ENCODE results near the gene MLH3.

MLH3 gene

DNA sequence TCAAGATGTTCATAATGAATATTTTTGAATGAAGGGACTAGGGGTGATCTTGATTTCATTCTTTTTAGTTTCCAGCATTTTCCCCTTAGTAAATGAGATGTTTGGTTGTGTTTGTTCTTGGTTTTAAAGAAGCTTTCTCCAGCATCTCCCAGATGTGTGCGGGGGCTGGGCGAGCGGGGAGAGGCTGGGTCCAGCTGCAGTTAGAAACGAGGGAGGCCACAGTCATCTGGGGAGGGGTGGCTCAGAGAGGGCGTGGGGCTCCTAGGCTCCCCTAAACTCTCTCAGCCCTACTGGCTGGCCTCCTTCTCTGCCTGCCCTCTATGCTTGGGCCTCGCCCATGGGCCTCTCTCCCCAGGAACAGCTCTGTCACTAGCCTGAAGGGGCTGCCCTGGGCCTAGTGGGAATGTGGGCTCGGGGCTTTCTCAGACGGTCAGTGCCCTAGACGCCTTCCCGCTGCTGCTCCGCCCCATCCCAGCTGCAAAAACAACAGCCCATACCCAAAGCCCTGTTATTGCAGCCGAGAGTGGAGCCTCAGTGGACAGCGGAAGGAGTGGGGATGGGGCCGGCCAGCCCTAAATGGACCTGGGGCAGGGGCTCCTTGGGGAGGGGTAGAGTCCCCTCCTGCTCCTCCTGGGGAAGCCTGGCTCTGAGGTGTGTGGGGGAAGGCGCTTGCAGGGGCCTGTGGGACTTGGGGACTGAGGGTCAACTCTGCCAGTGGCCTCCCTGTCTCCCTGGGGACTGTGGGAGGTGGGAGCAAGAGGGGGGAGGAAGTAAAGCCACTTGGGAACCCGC is 66.8 kb downstream of the MLH3 start:
- Histone ChIP-seq H3K4me2 (ENCODE audit: insufficient read depth, low read length) (no peak overlapping the region), H3K4me3 (ENCODE audit: low read depth in 1 of 2, low read length in 2 of 2) (no peak overlapping the region), H4K20me1 (ENCODE audit: insufficient read depth, low read length) (no peaks in the 10 kb centered on the region), H2AFZ (ENCODE audit: low read depth, low read length) (no peak overlapping the region), H3K9ac (ENCODE audit: low read depth, low read length) (no peak overlapping the region), H3K36me3 (ENCODE audit: insufficient read depth, low read length) (no peaks in the 10 kb centered on the region), H3K79me2 (ENCODE audit: insufficient read depth, low read length) (no peaks in the 10 kb centered on the region), H3K9me3 (ENCODE audit: insufficient read depth, low read length, severe bottlenecking) (no peaks in the 10 kb centered on the region), H3K4me1 (ENCODE audit: insufficient read depth, low read length) (no peaks in the 10 kb centered on the region), H3K27ac (ENCODE audit: low read length) (no peak overlapping the region), H3K27me3 (ENCODE audit: insufficient read depth, low read length, poor library complexity) (no peaks in the 10 kb centered on the region)
- TF ChIP-seq EZH2 (IDR thresholded peaks at IDR 0.05; ENCODE audit: borderline replicate concordance, low read depth, low read length, severe bottlenecking) = no peak
- TF ChIP-seq, protein P1, sequence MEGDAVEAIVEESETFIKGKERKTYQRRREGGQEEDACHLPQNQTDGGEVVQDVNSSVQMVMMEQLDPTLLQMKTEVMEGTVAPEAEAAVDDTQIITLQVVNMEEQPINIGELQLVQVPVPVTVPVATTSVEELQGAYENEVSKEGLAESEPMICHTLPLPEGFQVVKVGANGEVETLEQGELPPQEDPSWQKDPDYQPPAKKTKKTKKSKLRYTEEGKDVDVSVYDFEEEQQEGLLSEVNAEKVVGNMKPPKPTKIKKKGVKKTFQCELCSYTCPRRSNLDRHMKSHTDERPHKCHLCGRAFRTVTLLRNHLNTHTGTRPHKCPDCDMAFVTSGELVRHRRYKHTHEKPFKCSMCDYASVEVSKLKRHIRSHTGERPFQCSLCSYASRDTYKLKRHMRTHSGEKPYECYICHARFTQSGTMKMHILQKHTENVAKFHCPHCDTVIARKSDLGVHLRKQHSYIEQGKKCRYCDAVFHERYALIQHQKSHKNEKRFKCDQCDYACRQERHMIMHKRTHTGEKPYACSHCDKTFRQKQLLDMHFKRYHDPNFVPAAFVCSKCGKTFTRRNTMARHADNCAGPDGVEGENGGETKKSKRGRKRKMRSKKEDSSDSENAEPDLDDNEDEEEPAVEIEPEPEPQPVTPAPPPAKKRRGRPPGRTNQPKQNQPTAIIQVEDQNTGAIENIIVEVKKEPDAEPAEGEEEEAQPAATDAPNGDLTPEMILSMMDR (IDR thresholded peaks at IDR 0.05; ENCODE audit: borderline replicate concordance, extremely low read depth, low read length, poor library complexity, severe bottlenecking) = no peak
- DNase-seq (no peak), ATAC-seq (ENCODE audit: insufficient read depth, low read depth) (no peak)

DNA sequence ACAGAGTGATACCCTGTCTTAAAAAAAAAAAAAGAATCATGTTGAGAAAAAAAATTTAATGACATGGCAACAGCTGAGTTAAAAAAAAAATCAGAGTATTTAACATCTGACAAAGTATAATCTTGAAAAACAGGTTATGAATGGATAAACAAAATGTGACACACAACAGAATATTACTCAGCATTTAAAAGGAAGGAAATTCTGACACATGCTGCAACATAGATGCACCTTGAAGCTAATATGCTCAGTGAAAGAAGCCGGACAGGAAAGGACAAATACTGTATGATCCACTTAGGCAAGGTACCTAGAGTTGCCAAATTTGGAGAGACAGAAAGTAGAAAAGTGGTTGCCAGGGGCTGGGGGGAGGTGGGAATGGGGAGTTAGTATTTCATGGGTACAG is 67.9 kb downstream of the MLH3 start:
- Histone ChIP-seq H4K20me1 (ENCODE audit: insufficient read depth, low read length) (no peaks in the 10 kb centered on the region), H3K4me1 (ENCODE audit: insufficient read depth, low read length) (no peaks in the 10 kb centered on the region), H3K9ac (ENCODE audit: low read depth, low read length) (no peak overlapping the region), H3K79me2 (ENCODE audit: insufficient read depth, low read length) (no peaks in the 10 kb centered on the region), H3K27ac (ENCODE audit: low read length) (no peak overlapping the region), H2AFZ (ENCODE audit: low read depth, low read length) (no peak overlapping the region), H3K36me3 (ENCODE audit: insufficient read depth, low read length) (no peaks in the 10 kb centered on the region), H3K9me3 (ENCODE audit: insufficient read depth, low read length, severe bottlenecking) (no peaks in the 10 kb centered on the region), H3K4me3 (ENCODE audit: low read depth in 1 of 2, low read length in 2 of 2) (no peak overlapping the region), H3K4me2 (ENCODE audit: insufficient read depth, low read length) (no peak overlapping the region), H3K27me3 (ENCODE audit: insufficient read depth, low read length, poor library complexity) (no peaks in the 10 kb centered on the region)
- ATAC-seq (ENCODE audit: insufficient read depth, low read depth) = no peak
- DNase-seq = no peak
- no peak for TF ChIP-seq EZH2 (IDR thresholded peaks at IDR 0.05; ENCODE audit: borderline replicate concordance, low read depth, low read length, severe bottlenecking)
- TF ChIP-seq, protein P1 (IDR thresholded peaks at IDR 0.05; ENCODE audit: borderline replicate concordance, extremely low read depth, low read length, poor library complexity, severe bottlenecking) = no peak

DNA sequence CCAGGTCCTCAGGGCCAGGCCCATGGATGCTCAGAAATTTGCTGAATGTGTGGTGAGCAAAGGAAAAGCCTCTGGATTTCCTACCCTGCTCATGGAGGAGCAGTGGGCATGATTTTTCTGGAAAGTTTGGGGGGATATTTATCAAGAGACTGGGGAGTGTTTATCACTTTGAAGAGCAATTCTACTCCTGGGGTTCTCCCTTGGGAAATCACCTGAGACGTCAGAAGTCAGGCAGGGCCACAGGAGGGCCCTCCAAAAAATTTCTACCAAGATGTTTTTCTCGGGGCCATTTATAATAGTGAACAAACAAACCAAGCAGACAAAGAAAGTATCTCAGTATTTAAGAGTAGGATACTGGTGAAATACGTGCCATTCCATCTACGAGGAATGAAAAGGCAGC is 68.6 kb downstream of the MLH3 start:
- no peaks in the 10 kb centered on the region for H3K36me3 ChIP-seq (ENCODE audit: insufficient read depth, low read length)
- H3K79me2 ChIP-seq (ENCODE audit: insufficient read depth, low read length) = no peaks in the 10 kb centered on the region
- no peak overlapping the region for H2AFZ ChIP-seq (ENCODE audit: low read depth, low read length)
- no peak for TF ChIP-seq EZH2 (IDR thresholded peaks at IDR 0.05; ENCODE audit: borderline replicate concordance, low read depth, low read length, severe bottlenecking)
- TF ChIP-seq, protein P1 (IDR thresholded peaks at IDR 0.05; ENCODE audit: borderline replicate concordance, extremely low read depth, low read length, poor library complexity, severe bottlenecking) = no peak
- ATAC-seq (ENCODE audit: insufficient read depth, low read depth) = no peak
- H3K9me3 ChIP-seq (ENCODE audit: insufficient read depth, low read length, severe bottlenecking) = no peaks in the 10 kb centered on the region
- DNase-seq = no peak
- H3K27ac ChIP-seq (ENCODE audit: low read length) = no peak overlapping the region
- no peaks in the 10 kb centered on the region for H4K20me1 ChIP-seq (ENCODE audit: insufficient read depth, low read length)
- no peak overlapping the region for H3K9ac ChIP-seq (ENCODE audit: low read depth, low read length)
- H3K4me1 ChIP-seq (ENCODE audit: insufficient read depth, low read length) = no peaks in the 10 kb centered on the region
- H3K27me3 ChIP-seq (ENCODE audit: insufficient read depth, low read length, poor library complexity) = no peaks in the 10 kb centered on the region
- H3K4me3 ChIP-seq (ENCODE audit: low read depth in 1 of 2, low read length in 2 of 2) = no peak overlapping the region
- no peak overlapping the region for H3K4me2 ChIP-seq (ENCODE audit: insufficient read depth, low read length)
